Endodermal cell (in vitro differentiated cells): ENCODE data around the gene RIN3. TPM values are rescaled to one million over a fixed set of nuclear protein-coding genes. Genes with fewer than 3 reads are reported as not detected.

ENCODE experiments used
- DNase-seq: peaks from one replicate; pipeline ENCODE4 v3.0.0-alpha.2; 2017
- H3K27ac ChIP-seq: 2 replicates; pipeline ENCODE4 v1.5.1; 2013; ENCODE audit warnings: mild to moderate bottlenecking, low read depth, low read length, moderate library complexity
- H3K27me3 ChIP-seq: 2 replicates; pipeline ENCODE4 v1.6.1; 2013; ENCODE audit warnings: mild to moderate bottlenecking, low read length, moderate library complexity; ENCODE audit not compliant: insufficient read depth, control insufficient read depth, poor library complexity, severe bottlenecking
- H3K36me3 ChIP-seq: 2 replicates; pipeline ENCODE4 v1.7.0; 2013; ENCODE audit warnings: mild to moderate bottlenecking, low read length, moderate library complexity; ENCODE audit not compliant: control insufficient read depth, insufficient read depth
- H3K4me1 ChIP-seq: one replicate; pipeline ENCODE4 v1.7.0; 2013; ENCODE audit warnings: low read length; ENCODE audit not compliant: control insufficient read depth, insufficient read depth
- H3K4me3 ChIP-seq: 2 replicates; pipeline ENCODE4 v1.5.1; 2013; ENCODE audit warnings: mild to moderate bottlenecking, low read length, moderate library complexity
- H3K9ac ChIP-seq: 2 replicates; pipeline ENCODE4 v1.6.1; 2013; ENCODE audit warnings: mild to moderate bottlenecking, low read length, moderate library complexity; ENCODE audit not compliant: poor library complexity, severe bottlenecking; ENCODE audit errors: extremely low read depth
- H3K9me3 ChIP-seq: 2 replicates; pipeline ENCODE4 v1.6.1; 2013; ENCODE audit warnings: mild to moderate bottlenecking, low read length, moderate library complexity; ENCODE audit not compliant: control insufficient read depth
- H3K27ac Mint-ChIP-seq: 2 replicates; pipeline ENCODE4 v1.8.0; 2020; ENCODE audit warnings: mixed read lengths
- H3K27me3 Mint-ChIP-seq: 2 replicates; pipeline ENCODE4 v1.8.0; 2021; ENCODE audit warnings: mild to moderate bottlenecking, mixed read lengths; ENCODE audit not compliant: insufficient read depth
- H3K36me3 Mint-ChIP-seq: 2 replicates; pipeline ENCODE4 v1.8.0; 2020; ENCODE audit warnings: low read depth, mixed read lengths
- H3K4me1 Mint-ChIP-seq: 2 replicates; pipeline ENCODE4 v1.8.0; 2020; ENCODE audit warnings: mixed read lengths
- H3K4me3 Mint-ChIP-seq: 2 replicates; pipeline ENCODE4 v1.8.0; 2020; ENCODE audit warnings: mild to moderate bottlenecking, moderate library complexity, mixed read lengths
- H3K9me3 Mint-ChIP-seq: 2 replicates; pipeline ENCODE4 v1.8.0; 2020; ENCODE audit warnings: mild to moderate bottlenecking, mixed read lengths
- WGBS, 2 experiments: methylation state at CpG; one replicate each; pipeline versions ENCODE4 v1.1.5 to v1.1.7; 2013; ENCODE audit warnings: missing lambda C conversion rate in 2 of 2, mixed read lengths in 1 of 2; ENCODE audit not compliant: insufficient coverage in 1 of 2, insufficient read length in 1 of 2; 5-methylcytosine and 5-hydroxymethylcytosine counted together
- total RNA-seq, 2 donors: library from RNA; stranded (reverse); fragmentation: NEBNext Ultra II Directional in 1 of 2; extraction: Animal tissue kit (Norgen Biotek cat#: 25700) in 1 of 2; gene quantifications; 2 replicates in 1 of 2; 3 replicates in 1 of 2; pipeline ENCODE4 v1.2.1, GENCODE V29; 2021
- TF ChIP-seq, protein P1 (sequence below): fragments of 200-600 bp; sonication (generic); conservative IDR thresholded peaks from 2 replicates; pipeline ENCODE4 v1.5.0; 2021; ENCODE audit warnings: antibody characterized with exemption, mild to moderate bottlenecking

The RIN3 gene
- total RNA-seq, 2 donors from 2014 or later, result 5.2 to 6.0 TPM

DNA sequence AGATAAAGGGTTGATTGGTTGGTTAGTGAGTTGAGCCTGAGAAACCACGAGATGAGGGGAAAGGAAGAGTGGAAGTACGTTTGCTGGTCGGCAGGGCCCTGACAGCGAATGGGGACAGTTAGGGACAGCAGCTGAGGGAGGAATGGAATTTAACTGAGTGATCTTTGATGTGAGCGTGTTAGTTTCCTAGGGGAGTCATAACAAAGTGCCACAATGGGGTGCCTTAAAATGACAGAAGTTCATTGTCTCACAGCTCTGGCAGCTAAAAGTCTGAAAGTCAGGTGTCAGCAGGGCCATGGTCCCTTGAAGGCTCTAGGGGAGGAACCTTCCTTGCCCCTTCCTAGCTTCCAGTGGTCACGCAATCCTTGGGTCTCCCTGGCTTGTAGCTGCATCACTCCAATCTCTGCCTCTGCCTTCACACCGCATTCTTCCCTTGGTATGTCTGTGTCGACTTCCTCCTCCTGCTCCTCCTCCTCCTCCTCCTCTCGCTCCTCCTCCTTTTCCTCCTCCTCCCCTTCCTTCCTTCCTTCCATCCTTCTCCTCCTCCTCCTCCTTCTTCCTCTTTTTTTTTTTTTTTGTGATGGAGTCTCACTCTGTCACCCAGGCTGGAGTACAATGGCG lies 26.0 kb upstream of the RIN3 start:
- no peaks in the 10 kb centered on the region for H3K9me3 ChIP-seq
- peaks cover 8% of the 10 kb centered on the region for H3K27me3 Mint-ChIP-seq
- H3K4me3 Mint-ChIP-seq, result no peak overlapping the region
- H3K36me3 Mint-ChIP-seq, result no peaks in the 10 kb centered on the region
- H3K27ac ChIP-seq, result no peak overlapping the region
- TF ChIP-seq, protein P1, sequence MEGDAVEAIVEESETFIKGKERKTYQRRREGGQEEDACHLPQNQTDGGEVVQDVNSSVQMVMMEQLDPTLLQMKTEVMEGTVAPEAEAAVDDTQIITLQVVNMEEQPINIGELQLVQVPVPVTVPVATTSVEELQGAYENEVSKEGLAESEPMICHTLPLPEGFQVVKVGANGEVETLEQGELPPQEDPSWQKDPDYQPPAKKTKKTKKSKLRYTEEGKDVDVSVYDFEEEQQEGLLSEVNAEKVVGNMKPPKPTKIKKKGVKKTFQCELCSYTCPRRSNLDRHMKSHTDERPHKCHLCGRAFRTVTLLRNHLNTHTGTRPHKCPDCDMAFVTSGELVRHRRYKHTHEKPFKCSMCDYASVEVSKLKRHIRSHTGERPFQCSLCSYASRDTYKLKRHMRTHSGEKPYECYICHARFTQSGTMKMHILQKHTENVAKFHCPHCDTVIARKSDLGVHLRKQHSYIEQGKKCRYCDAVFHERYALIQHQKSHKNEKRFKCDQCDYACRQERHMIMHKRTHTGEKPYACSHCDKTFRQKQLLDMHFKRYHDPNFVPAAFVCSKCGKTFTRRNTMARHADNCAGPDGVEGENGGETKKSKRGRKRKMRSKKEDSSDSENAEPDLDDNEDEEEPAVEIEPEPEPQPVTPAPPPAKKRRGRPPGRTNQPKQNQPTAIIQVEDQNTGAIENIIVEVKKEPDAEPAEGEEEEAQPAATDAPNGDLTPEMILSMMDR, result no peak
- WGBS, 2 experiments, result 53 to 59% methylated on average over 6 to 10 of the region's 10 CpGs
- H3K4me1 ChIP-seq, result no peaks in the 10 kb centered on the region
- peak; percentile 60 for DNase-seq
- no peaks in the 10 kb centered on the region for H3K4me1 Mint-ChIP-seq
- H3K27ac Mint-ChIP-seq, result no peak overlapping the region
- H3K9ac ChIP-seq, result no peak overlapping the region
- H3K4me3 ChIP-seq, result no peak overlapping the region
- H3K9me3 Mint-ChIP-seq, result no peaks in the 10 kb centered on the region
- no peaks in the 10 kb centered on the region for H3K27me3 ChIP-seq
- H3K36me3 ChIP-seq, result no peaks in the 10 kb centered on the region

DNA sequence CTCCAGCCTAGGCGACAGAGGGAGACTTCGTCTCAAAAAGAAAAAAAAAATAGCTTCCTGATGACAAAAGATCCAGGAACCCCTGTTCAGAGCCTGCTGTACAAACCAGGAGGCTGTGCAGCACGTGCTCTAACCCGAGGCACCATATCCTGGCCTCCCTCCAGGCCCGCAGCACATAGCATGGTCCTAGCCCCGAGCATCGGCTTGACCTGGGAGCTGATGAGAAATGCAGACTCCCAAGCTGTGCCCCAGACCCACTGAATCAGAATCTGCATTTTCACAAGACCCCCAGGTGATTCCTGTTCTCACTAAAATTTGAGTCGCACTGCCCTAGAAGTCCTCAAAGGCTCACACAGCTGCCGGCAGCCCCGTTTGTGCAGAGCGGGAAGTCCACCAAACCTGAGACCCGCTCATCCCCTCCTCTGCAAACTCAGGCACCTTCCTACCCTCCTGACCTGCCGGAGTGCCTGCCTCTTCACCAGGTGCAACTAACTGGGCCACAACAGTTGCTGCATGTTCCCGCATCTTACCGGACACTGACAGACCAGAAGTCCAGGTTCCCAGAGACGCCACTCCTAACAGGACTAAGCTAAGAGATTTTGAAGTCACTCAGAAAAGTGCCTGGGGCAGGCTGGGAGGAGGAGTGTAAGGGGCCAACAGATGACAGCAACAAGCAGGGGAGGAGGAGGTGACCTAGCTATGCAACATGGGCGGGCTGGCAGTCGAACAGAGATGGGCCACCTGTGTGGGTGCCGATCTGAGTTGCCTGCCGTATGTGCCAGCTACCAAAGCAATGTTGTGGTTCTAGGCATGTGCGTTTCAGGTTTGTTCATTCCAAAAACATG lies 24.0 kb upstream of the RIN3 start:
- Mint-ChIP-seq H3K9me3 (no peaks in the 10 kb centered on the region), H3K4me3 (no peak overlapping the region), H3K4me1 (no peaks in the 10 kb centered on the region), H3K27me3 (peaks cover 2% of the 10 kb centered on the region), H3K36me3 (no peaks in the 10 kb centered on the region), H3K27ac (no peak overlapping the region)
- H3K9ac ChIP-seq, result no peak overlapping the region
- H3K4me3 ChIP-seq, result no peak overlapping the region
- DNase-seq, result no peak
- no peaks in the 10 kb centered on the region for H3K36me3 ChIP-seq
- no peaks in the 10 kb centered on the region for H3K27me3 ChIP-seq
- TF ChIP-seq, protein P1, result no peak
- H3K9me3 ChIP-seq, result no peaks in the 10 kb centered on the region
- no peaks in the 10 kb centered on the region for H3K4me1 ChIP-seq
- WGBS, 2 experiments, result 92 to 93% methylated on average over 13 to 21 of the region's 21 CpGs
- no peak overlapping the region for H3K27ac ChIP-seq

DNA sequence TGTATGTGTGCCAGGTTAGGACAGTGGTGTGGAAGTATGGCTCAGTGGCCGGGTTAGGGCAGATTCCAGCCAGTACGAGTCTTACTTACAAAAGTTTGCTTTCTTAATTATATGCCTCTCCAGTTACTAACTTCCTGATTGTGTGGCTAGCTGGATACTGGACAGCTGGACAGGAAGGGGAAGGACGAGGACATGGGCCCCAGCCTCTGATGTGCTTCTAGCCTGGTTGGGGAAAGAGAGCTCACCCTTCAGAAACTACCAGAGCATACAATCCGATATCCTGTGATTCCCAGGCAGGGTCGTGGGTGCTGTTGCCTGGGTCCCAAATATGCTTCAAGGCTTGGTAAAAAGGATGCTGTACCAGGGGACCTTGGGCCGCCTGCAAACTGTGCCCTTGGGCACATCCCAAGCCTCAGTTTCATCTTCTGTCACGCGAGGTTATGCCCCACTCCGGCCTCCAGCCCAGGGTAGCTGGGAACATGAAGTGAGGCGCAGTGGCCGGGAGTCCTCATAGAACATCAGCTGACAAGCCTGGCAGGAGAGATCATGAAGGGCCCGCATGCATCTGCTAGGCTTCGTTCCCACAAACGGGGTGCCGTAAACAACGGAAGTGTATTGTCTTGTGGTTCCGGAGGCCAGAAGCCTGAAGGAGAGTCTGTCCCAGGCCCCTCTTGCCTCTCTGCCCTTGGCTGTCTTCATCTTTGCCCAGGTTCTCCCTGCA lies 23.2 kb upstream of the RIN3 start:
- no peaks in the 10 kb centered on the region for H3K27me3 ChIP-seq
- no peak overlapping the region for H3K4me3 ChIP-seq
- no peak overlapping the region for H3K4me3 Mint-ChIP-seq
- no peaks in the 10 kb centered on the region for H3K36me3 Mint-ChIP-seq
- H3K9me3 ChIP-seq, result no peaks in the 10 kb centered on the region
- DNase-seq, result no peak
- no peak overlapping the region for H3K27ac ChIP-seq
- no peak overlapping the region for H3K9ac ChIP-seq
- no peaks in the 10 kb centered on the region for H3K9me3 Mint-ChIP-seq
- TF ChIP-seq, protein P1, result no peak
- H3K4me1 ChIP-seq, result no peaks in the 10 kb centered on the region
- H3K4me1 Mint-ChIP-seq, result no peaks in the 10 kb centered on the region
- 84 to 88% methylated on average over 13 to 17 of the region's 17 CpGs for WGBS, 2 experiments
- H3K27ac Mint-ChIP-seq, result no peak overlapping the region
- no peaks in the 10 kb centered on the region for H3K36me3 ChIP-seq
- H3K27me3 Mint-ChIP-seq, result peaks cover 2% of the 10 kb centered on the region
